Suprapubic skin (tissue), 4 donors: ENCODE data around the gene TBC1D9.

Experiments
- POLR2A ChIP-seq, 2 donors: fragments of 450-650 bp; IDR thresholded peaks; one replicate each; pipeline ENCODE4 v1.6.1; 2017; ENCODE audit warnings: antibody characterized with exemption in 2 of 2, mild to moderate bottlenecking in 2 of 2, moderate library complexity in 2 of 2
- POLR2AphosphoS5 ChIP-seq, 3 donors: sonication (generic); formaldehyde crosslinking; IDR thresholded peaks; one replicate each; pipeline ENCODE4 v1.6.1; 2017; ENCODE audit warnings: antibody characterized with exemption in 3 of 3
- TF ChIP-seq, protein P1 (sequence below), 2 donors: fragments of 200-600 bp in 1 of 2; fragments of 450-650 bp in 1 of 2; sonication (generic) in 1 of 2; IDR thresholded peaks; one replicate each; pipeline ENCODE4 v1.5.1; 2016 to 2019; ENCODE audit warnings: antibody characterized with exemption in 2 of 2, mild to moderate bottlenecking in 1 of 2, moderate library complexity in 1 of 2

DNA sequence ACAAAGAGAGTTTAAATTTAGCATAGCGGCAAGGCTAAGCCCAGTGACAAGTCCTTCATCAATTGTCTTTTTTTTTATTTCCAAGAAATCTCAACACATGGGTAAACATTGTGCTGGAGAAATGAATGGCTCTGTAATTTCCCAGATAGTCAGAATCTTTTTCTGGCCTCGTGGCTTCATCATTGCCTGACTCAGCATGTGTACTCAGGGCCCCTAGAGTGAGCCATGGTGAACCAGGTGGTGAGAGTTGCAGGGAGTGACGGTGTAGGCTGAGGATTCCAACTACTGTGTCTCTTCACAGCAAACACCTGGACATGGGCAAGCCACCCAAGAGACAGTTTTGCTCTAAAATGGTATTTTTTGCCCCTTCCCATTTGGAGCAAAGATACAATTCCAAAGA is 144.3 kb downstream of the TBC1D9 start:
- TF ChIP-seq, protein P1, sequence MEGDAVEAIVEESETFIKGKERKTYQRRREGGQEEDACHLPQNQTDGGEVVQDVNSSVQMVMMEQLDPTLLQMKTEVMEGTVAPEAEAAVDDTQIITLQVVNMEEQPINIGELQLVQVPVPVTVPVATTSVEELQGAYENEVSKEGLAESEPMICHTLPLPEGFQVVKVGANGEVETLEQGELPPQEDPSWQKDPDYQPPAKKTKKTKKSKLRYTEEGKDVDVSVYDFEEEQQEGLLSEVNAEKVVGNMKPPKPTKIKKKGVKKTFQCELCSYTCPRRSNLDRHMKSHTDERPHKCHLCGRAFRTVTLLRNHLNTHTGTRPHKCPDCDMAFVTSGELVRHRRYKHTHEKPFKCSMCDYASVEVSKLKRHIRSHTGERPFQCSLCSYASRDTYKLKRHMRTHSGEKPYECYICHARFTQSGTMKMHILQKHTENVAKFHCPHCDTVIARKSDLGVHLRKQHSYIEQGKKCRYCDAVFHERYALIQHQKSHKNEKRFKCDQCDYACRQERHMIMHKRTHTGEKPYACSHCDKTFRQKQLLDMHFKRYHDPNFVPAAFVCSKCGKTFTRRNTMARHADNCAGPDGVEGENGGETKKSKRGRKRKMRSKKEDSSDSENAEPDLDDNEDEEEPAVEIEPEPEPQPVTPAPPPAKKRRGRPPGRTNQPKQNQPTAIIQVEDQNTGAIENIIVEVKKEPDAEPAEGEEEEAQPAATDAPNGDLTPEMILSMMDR (IDR thresholded peaks at IDR 0.05) = no peak
- TF ChIP-seq POLR2A (IDR thresholded peaks at IDR 0.05) = no peak
- no peak for TF ChIP-seq POLR2AphosphoS5 (IDR thresholded peaks at IDR 0.05)
